Breast epithelium (tissue), 3 donors: Measurements from ENCODE around the gene GPR142.

ENCODE experiments used
- POLR2A ChIP-seq: fragments of 450-650 bp; IDR thresholded peaks from one replicate; pipeline ENCODE4 v1.6.1; 2016; ENCODE audit warnings: antibody characterized with exemption, mild to moderate bottlenecking, moderate library complexity
- TF ChIP-seq, protein P1 (sequence below), 3 donors: fragments of 450-650 bp; IDR thresholded peaks; one replicate each; pipeline ENCODE4 v1.5.1; 2016 to 2017; ENCODE audit warnings: antibody characterized with exemption in 3 of 3, mild to moderate bottlenecking in 3 of 3, moderate library complexity in 3 of 3

GRCh38 chr17:74372426-74372825 is 5.1 kb downstream of the GPR142 start:
- no peak for TF ChIP-seq POLR2A
- TF ChIP-seq, protein P1, sequence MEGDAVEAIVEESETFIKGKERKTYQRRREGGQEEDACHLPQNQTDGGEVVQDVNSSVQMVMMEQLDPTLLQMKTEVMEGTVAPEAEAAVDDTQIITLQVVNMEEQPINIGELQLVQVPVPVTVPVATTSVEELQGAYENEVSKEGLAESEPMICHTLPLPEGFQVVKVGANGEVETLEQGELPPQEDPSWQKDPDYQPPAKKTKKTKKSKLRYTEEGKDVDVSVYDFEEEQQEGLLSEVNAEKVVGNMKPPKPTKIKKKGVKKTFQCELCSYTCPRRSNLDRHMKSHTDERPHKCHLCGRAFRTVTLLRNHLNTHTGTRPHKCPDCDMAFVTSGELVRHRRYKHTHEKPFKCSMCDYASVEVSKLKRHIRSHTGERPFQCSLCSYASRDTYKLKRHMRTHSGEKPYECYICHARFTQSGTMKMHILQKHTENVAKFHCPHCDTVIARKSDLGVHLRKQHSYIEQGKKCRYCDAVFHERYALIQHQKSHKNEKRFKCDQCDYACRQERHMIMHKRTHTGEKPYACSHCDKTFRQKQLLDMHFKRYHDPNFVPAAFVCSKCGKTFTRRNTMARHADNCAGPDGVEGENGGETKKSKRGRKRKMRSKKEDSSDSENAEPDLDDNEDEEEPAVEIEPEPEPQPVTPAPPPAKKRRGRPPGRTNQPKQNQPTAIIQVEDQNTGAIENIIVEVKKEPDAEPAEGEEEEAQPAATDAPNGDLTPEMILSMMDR (IDR thresholded peaks at IDR 0.05): no peak
